ENCODE measurements around the gene UBA7.

Gene UBA7

GRCh38 chr3:49813497-49814174 lies at the start of gene UBA7:
Gene UBA7, minus strand, starts transcription at chr3:49813953. Its CDS starts 166 bp downstream, at chr3:49813787.
- Histone ChIP-seq H3K36me3 (ENCODE audit: control insufficient read depth, insufficient read depth, low read length) (no peaks in the 10 kb centered on the region), H3K4me1 (no peaks in the 10 kb centered on the region), H2AFZ (peak within 1 kb of the TSS; percentile 81), H3K27ac (peak within 1 kb of the TSS; percentile 49), H3K79me2 (no peaks in the 10 kb centered on the region), H3K4me2 (ENCODE audit: low read length) (peak within 1 kb of the TSS; percentile 41), H3K4me3 (ENCODE audit: low read depth, low read length) (no peak within 1 kb of the TSS), H3K9ac (no peak within 1 kb of the TSS), H3K9me3 (ENCODE audit: control insufficient read depth, low read length) (no peaks in the 10 kb centered on the region), H3K27me3 (ENCODE audit: control insufficient read depth, insufficient read depth, low read length) (no peaks in the 10 kb centered on the region)
- TF ChIP-seq CTCF (IDR thresholded peaks at IDR 0.05), result no peak

- peaks cover 4% of the 10 kb centered on the region for H3K79me2 ChIP-seq
- H3K4me1 ChIP-seq, result peaks cover 4% of the 10 kb centered on the region
- no peaks in the 10 kb centered on the region for H3K27me3 ChIP-seq (ENCODE audit: control insufficient read depth, insufficient read depth, low read length)
- no peak overlapping the region for H2AFZ ChIP-seq
- TF ChIP-seq CTCF (IDR thresholded peaks at IDR 0.05), result no peak
- H3K9ac ChIP-seq, result no peak overlapping the region
- H3K4me3 ChIP-seq (ENCODE audit: low read depth, low read length), result no peak overlapping the region
- no peaks in the 10 kb centered on the region for H3K36me3 ChIP-seq (ENCODE audit: control insufficient read depth, insufficient read depth, low read length)
- H3K4me2 ChIP-seq (ENCODE audit: low read length), result no peak overlapping the region
- H3K27ac ChIP-seq, result no peak overlapping the region
- no peaks in the 10 kb centered on the region for H3K9me3 ChIP-seq (ENCODE audit: control insufficient read depth, low read length)
Measured at GRCh38 chr3:49859576-49860305, 46.0 kb upstream of the UBA7 start.

GRCh38 chr3:49856181-49857005 lies 42.6 kb upstream of the UBA7 start, which contains the start of gene TRAIP:
Gene TRAIP, minus strand, starts transcription at chr3:49856564. Its CDS starts 111 bp downstream, at chr3:49856453.
- TF ChIP-seq CTCF (IDR thresholded peaks at IDR 0.05), result no peak
- H2AFZ ChIP-seq, result peak within 1 kb of the TSS; percentile 98
- no peak within 1 kb of the TSS for H3K9ac ChIP-seq
- H3K4me2 ChIP-seq (ENCODE audit: low read length), result peak within 1 kb of the TSS; percentile 85
- peaks cover 4% of the 10 kb centered on the region for H3K79me2 ChIP-seq
- peaks cover 4% of the 10 kb centered on the region for H3K4me1 ChIP-seq
- H3K27me3 ChIP-seq (ENCODE audit: control insufficient read depth, insufficient read depth, low read length), result no peaks in the 10 kb centered on the region
- no peaks in the 10 kb centered on the region for H3K36me3 ChIP-seq (ENCODE audit: control insufficient read depth, insufficient read depth, low read length)
- no peaks in the 10 kb centered on the region for H3K9me3 ChIP-seq (ENCODE audit: control insufficient read depth, low read length)
- H3K27ac ChIP-seq, result peak within 1 kb of the TSS; percentile 63
- H3K4me3 ChIP-seq (ENCODE audit: low read depth, low read length), result peak within 1 kb of the TSS; percentile 58

- no peaks in the 10 kb centered on the region for H3K9me3 ChIP-seq (ENCODE audit: control insufficient read depth, low read length)
- no peaks in the 10 kb centered on the region for H3K36me3 ChIP-seq (ENCODE audit: control insufficient read depth, insufficient read depth, low read length)
- no peaks in the 10 kb centered on the region for H3K27me3 ChIP-seq (ENCODE audit: control insufficient read depth, insufficient read depth, low read length)
- H3K4me3 ChIP-seq (ENCODE audit: low read depth, low read length), result no peak overlapping the region
- TF ChIP-seq CTCF (IDR thresholded peaks at IDR 0.05), result no peak
- peak overlapping the region; percentile 85 for H3K4me2 ChIP-seq (ENCODE audit: low read length)
- H3K4me1 ChIP-seq, result peaks cover 4% of the 10 kb centered on the region
- H3K9ac ChIP-seq, result no peak overlapping the region
- H3K79me2 ChIP-seq, result peaks cover 4% of the 10 kb centered on the region
- peak overlapping the region; percentile 98 for H2AFZ ChIP-seq
- no peak overlapping the region for H3K27ac ChIP-seq
Measured at GRCh38 chr3:49855662-49856061, 41.9 kb upstream of the UBA7 start.
